WTC11 (cell line): Measurements from ENCODE around the gene STX8. TPM values are rescaled to one million over a fixed set of nuclear protein-coding genes. Genes with fewer than 3 reads are reported as not detected.
A peak's percentile ranks its signal among the peaks of the same experiment; 100 is the strongest.

Experiments used
- ATAC-seq: fragments of 200-7000 bp; cut with Tn5 transposase; 2 replicates; pipeline ENCODE4 v1.10.0; 2021; ENCODE audit warnings: mild to moderate bottlenecking, moderate library complexity
- CTCF ChIA-PET: fragments of 300-600 bp; sonication (Branson Sonifier 250); formaldehyde crosslinking; loops from one replicate; lab custom pipeline; 2021; ENCODE audit warnings: antibody characterized with exemption; lab: Charles Lee
- POLR2A ChIA-PET: fragments of 350-600 bp; sonication (Branson Sonifier 250); formaldehyde crosslinking; loops from one replicate; lab custom pipeline; 2021; ENCODE audit warnings: antibody characterized with exemption; lab: Charles Lee
- DNase-seq: peaks from one replicate; pipeline ENCODE4 v3.0.0; 2021; ENCODE audit warnings: low spot score
- H3K27ac Mint-ChIP-seq: 2 replicates; pipeline ENCODE4 v1.8.0; 2021; ENCODE audit warnings: mixed read lengths
- H3K27me3 Mint-ChIP-seq: 2 replicates; pipeline ENCODE4 v1.8.0; 2021; ENCODE audit warnings: low read depth, mild to moderate bottlenecking, moderate library complexity, mixed read lengths
- H3K36me3 Mint-ChIP-seq: 2 replicates; pipeline ENCODE4 v1.8.0; 2021; ENCODE audit warnings: mixed read lengths
- H3K4me1 Mint-ChIP-seq: 2 replicates; pipeline ENCODE4 v1.8.0; 2022; ENCODE audit warnings: mixed read lengths
- H3K4me3 Mint-ChIP-seq: 2 replicates; pipeline ENCODE4 v1.8.0; 2021; ENCODE audit warnings: mild to moderate bottlenecking, moderate library complexity, mixed read lengths
- H3K9me3 Mint-ChIP-seq: 2 replicates; pipeline ENCODE4 v1.8.0; 2021; ENCODE audit warnings: mixed read lengths
- ARID4B ChIP-seq: sonication (generic); formaldehyde crosslinking; IDR thresholded peaks from 2 replicates; pipeline ENCODE4 v1.8.0; 2023; ENCODE audit warnings: missing genetic modification reagents, mild to moderate bottlenecking, borderline replicate concordance
- CBFB ChIP-seq: sonication (generic); formaldehyde crosslinking; IDR thresholded peaks from 2 replicates; pipeline ENCODE4 v1.8.1; 2022; ENCODE audit warnings: mild to moderate bottlenecking, low read depth, missing genetic modification reagents
- E2F5 ChIP-seq: sonication (generic); formaldehyde crosslinking; IDR thresholded peaks from 2 replicates; pipeline ENCODE4 v1.8.1; 2022; ENCODE audit warnings: mild to moderate bottlenecking, moderate library complexity, missing genetic modification reagents
- ESRRA ChIP-seq: sonication (generic); formaldehyde crosslinking; IDR thresholded peaks from 2 replicates; pipeline ENCODE4 v1.8.1; 2022; ENCODE audit warnings: mild to moderate bottlenecking, missing genetic modification reagents, borderline replicate concordance
- ETV6 ChIP-seq: sonication (generic); formaldehyde crosslinking; IDR thresholded peaks from 2 replicates; pipeline ENCODE4 v1.8.1; 2022; ENCODE audit warnings: mild to moderate bottlenecking, missing genetic modification reagents
- GABPB1 ChIP-seq: sonication (generic); formaldehyde crosslinking; IDR thresholded peaks from 2 replicates; pipeline ENCODE4 v1.8.1; 2023; ENCODE audit warnings: mild to moderate bottlenecking, missing genetic modification reagents
- HMGA2 ChIP-seq: fragments of 250-450 bp; sonication (Bioruptor Pico); IDR thresholded peaks from 2 replicates; pipeline ENCODE4 v1.4.0; 2021; ENCODE audit warnings: mild to moderate bottlenecking, moderate library complexity
- IRF1 ChIP-seq: sonication (generic); formaldehyde crosslinking; IDR thresholded peaks from 2 replicates; pipeline ENCODE4 v1.8.0; 2023; ENCODE audit warnings: missing genetic modification reagents
- IRF2 ChIP-seq: sonication (generic); formaldehyde crosslinking; IDR thresholded peaks from 2 replicates; pipeline ENCODE4 v1.8.0; 2022; ENCODE audit warnings: low read depth, missing genetic modification reagents, borderline replicate concordance
- JUN ChIP-seq: sonication (generic); formaldehyde crosslinking; IDR thresholded peaks from 2 replicates; pipeline ENCODE4 v1.8.0; 2023; ENCODE audit warnings: mild to moderate bottlenecking, missing genetic modification reagents
- MLX ChIP-seq: sonication (generic); formaldehyde crosslinking; IDR thresholded peaks from 2 replicates; pipeline ENCODE4 v1.8.1; 2023; ENCODE audit warnings: mild to moderate bottlenecking, missing genetic modification reagents, moderate library complexity
- MXD4 ChIP-seq: fragments of 250-450 bp; sonication (Bioruptor Pico); IDR thresholded peaks from 2 replicates; pipeline ENCODE4 v1.8.0; 2021; ENCODE audit warnings: mild to moderate bottlenecking, moderate library complexity, borderline replicate concordance
- MYBL2 ChIP-seq: sonication (generic); formaldehyde crosslinking; IDR thresholded peaks from 2 replicates; pipeline ENCODE4 v1.8.1; 2023; ENCODE audit warnings: mild to moderate bottlenecking, moderate library complexity, missing genetic modification reagents
- NR1H2 ChIP-seq: sonication (generic); formaldehyde crosslinking; IDR thresholded peaks from 2 replicates; pipeline ENCODE4 v1.9.0; 2021; ENCODE audit warnings: mild to moderate bottlenecking, moderate library complexity, missing genetic modification reagents
- SOX15 ChIP-seq: fragments of 250-450 bp; sonication (Bioruptor Pico); IDR thresholded peaks from 2 replicates; pipeline ENCODE4 v1.9.0; 2021; ENCODE audit warnings: mild to moderate bottlenecking
- TCF7 ChIP-seq: sonication (generic); formaldehyde crosslinking; IDR thresholded peaks from 2 replicates; pipeline ENCODE4 v1.8.0; 2022; ENCODE audit warnings: mild to moderate bottlenecking, low read depth, missing genetic modification reagents, moderate library complexity
- TEAD4 ChIP-seq: sonication (generic); formaldehyde crosslinking; IDR thresholded peaks from 2 replicates; pipeline ENCODE4 v1.8.0; 2022; ENCODE audit warnings: mild to moderate bottlenecking, missing genetic modification reagents
- USF2 ChIP-seq: sonication (generic); formaldehyde crosslinking; IDR thresholded peaks from 2 replicates; pipeline ENCODE4 v1.8.1; 2023; ENCODE audit warnings: mild to moderate bottlenecking, missing genetic modification reagents, moderate library complexity
- ZNF121 ChIP-seq: sonication (generic); formaldehyde crosslinking; IDR thresholded peaks from 2 replicates; pipeline ENCODE4 v1.8.0; 2023; ENCODE audit warnings: missing genetic modification reagents
- ZNF138 ChIP-seq: sonication (generic); formaldehyde crosslinking; conservative IDR thresholded peaks from 2 replicates; pipeline ENCODE4 v1.8.1; 2022; ENCODE audit warnings: mild to moderate bottlenecking, moderate library complexity, missing genetic modification reagents
- ZNF512 ChIP-seq: sonication (generic); formaldehyde crosslinking; IDR thresholded peaks from 2 replicates; pipeline ENCODE4 v1.8.1; 2022; ENCODE audit warnings: missing genetic modification reagents, borderline replicate concordance
- ZNF532 ChIP-seq: fragments of 250-450 bp; sonication (Bioruptor Pico); IDR thresholded peaks from 2 replicates; pipeline ENCODE4 v1.9.0; 2021; ENCODE audit warnings: mild to moderate bottlenecking, borderline replicate concordance
- total RNA-seq: library from RNA; stranded (reverse); gene quantifications from 3 replicates; pipeline ENCODE4 v1.2.3, GENCODE V29; 2021

The STX8 gene
- total RNA-seq, 1 experiment from 2014 or later = 39.9 TPM

GRCh38 chr17:9307313-9307998, 268.2 kb downstream of the STX8 start:
- Mint-ChIP-seq H3K27me3 (no peaks in the 10 kb centered on the region), H3K4me1 (peaks cover 36% of the 10 kb centered on the region), H3K27ac (peak overlapping the region; percentile 94), H3K9me3 (no peaks in the 10 kb centered on the region), H3K36me3 (no peaks in the 10 kb centered on the region), H3K4me3 (no peak overlapping the region)
- CTCF ChIA-PET = interaction anchor here (0.6 kb wide), 1 partner anchor 91 kb away, joined by 3 read pairs; no protein-coding TSS in a partner anchor
- POLR2A ChIA-PET = no interaction called here
- DNase-seq (no peak), ATAC-seq (no peak; the same call in none of the 2 replicates)
- TF ChIP-seq IRF2 (CRISPR knock-in tag) (no peak), TEAD4 (CRISPR knock-in tag) (no peak), TCF7 (no peak), ZNF138 (CRISPR knock-in tag) (no peak)

GRCh38 chr17:9306086-9306485, 269.5 kb downstream of the STX8 start:
- Mint-ChIP-seq H3K36me3 (no peaks in the 10 kb centered on the region), H3K27ac (no peak overlapping the region), H3K27me3 (no peaks in the 10 kb centered on the region), H3K4me1 (peaks cover 36% of the 10 kb centered on the region), H3K4me3 (no peak overlapping the region), H3K9me3 (no peaks in the 10 kb centered on the region)
- no peak for DNase-seq
- CTCF ChIA-PET = no interaction called here
- POLR2A ChIA-PET = no interaction called here
- no peak for ATAC-seq
- TF ChIP-seq JUN (CRISPR knock-in tag) = no peak
- TF ChIP-seq IRF1 (CRISPR knock-in tag) = no peak
- no peak for TF ChIP-seq ZNF532 (CRISPR knock-in tag)
- no peak for TF ChIP-seq ARID4B (CRISPR knock-in tag)
- no peak for TF ChIP-seq ZNF121
- no peak for TF ChIP-seq E2F5
- TF ChIP-seq GABPB1 = no peak
- TF ChIP-seq ZNF512 = no peak
- no peak for TF ChIP-seq ESRRA (CRISPR knock-in tag)
- TF ChIP-seq NR1H2 (CRISPR knock-in tag) = no peak
- no peak for TF ChIP-seq MXD4
- TF ChIP-seq CBFB (CRISPR knock-in tag) = no peak
- no peak for TF ChIP-seq SOX15 (CRISPR knock-in tag)
- TF ChIP-seq ETV6 = no peak
- no peak for TF ChIP-seq MLX
- TF ChIP-seq MYBL2 (CRISPR knock-in tag) = no peak
- no peak for TF ChIP-seq HMGA2 (CRISPR knock-in tag)
- no peak for TF ChIP-seq USF2 (CRISPR knock-in tag)
